IMR-90 (cell line): ENCODE results near the gene KCNH2. TPM values are rescaled to one million over a fixed set of nuclear protein-coding genes. Genes with fewer than 3 reads are reported as not detected.
A peak's percentile ranks its signal among the peaks of the same experiment; 100 is the strongest.

Source experiments
- ATAC-seq: fragments of 200-7000 bp; cut with Tn5 transposase; 2 replicates; pipeline ENCODE4 v1.9.1; 2020; ENCODE audit warnings: low read depth, mild to moderate bottlenecking, moderate library complexity
- BruUV-seq: library from RNA; stranded (reverse); fragments of 400-500 nt; replicated peaks from 2 replicates; lab custom pipeline; 2021; lab: Mats Ljungman, UMichigan
- CTCF ChIA-PET: fragments of 300-600 bp; formaldehyde crosslinking; extraction: SDS; loops from one replicate; lab custom pipeline; 2021; ENCODE audit warnings: antibody characterized with exemption; lab: Yijun Ruan, JAX
- POLR2A ChIA-PET: fragments of 300-600 bp; sonication (Branson Sonifier 250); formaldehyde crosslinking; loops from one replicate; lab custom pipeline; 2022; ENCODE audit warnings: antibody characterized with exemption; ENCODE audit not compliant: unreplicated experiment; lab: Charles Lee
- DNase-seq: peaks from one replicate; pipeline ENCODE4 v3.0.0; 2013
- H2AFZ ChIP-seq: replicated peaks from 2 replicates; pipeline ENCODE3; 2013; ENCODE audit warnings: low read length, mild to moderate bottlenecking; ENCODE audit not compliant: poor library complexity
- H2AK5ac ChIP-seq: 2 replicates; pipeline ENCODE4 v1.6.1; 2013; ENCODE audit warnings: low read depth, low read length, inconsistent platforms
- H2AK9ac ChIP-seq: replicated peaks from 2 replicates; pipeline ENCODE3; 2013; ENCODE audit warnings: mild to moderate bottlenecking, low read depth, low read length, moderate library complexity; ENCODE audit not compliant: poor library complexity
- H2BK120ac ChIP-seq: 2 replicates; pipeline ENCODE4 v1.6.1; 2013; ENCODE audit warnings: low read depth, low read length, inconsistent platforms
- H2BK15ac ChIP-seq: 3 replicates; pipeline ENCODE4 v1.6.1; 2013; ENCODE audit warnings: low read depth, low read length, inconsistent platforms
- H2BK20ac ChIP-seq: 2 replicates; pipeline ENCODE4 v1.6.1; 2013; ENCODE audit warnings: low read depth, mild to moderate bottlenecking, inconsistent platforms, low read length, moderate library complexity
- H2BK5ac ChIP-seq: 2 replicates; pipeline ENCODE4 v1.6.1; 2013; ENCODE audit warnings: mild to moderate bottlenecking, low read depth, low read length, inconsistent platforms; ENCODE audit not compliant: poor library complexity, severe bottlenecking
- H3K14ac ChIP-seq: replicated peaks from 2 replicates; pipeline ENCODE4 v1.6.1; 2013; ENCODE audit warnings: low read depth, low read length, inconsistent platforms
- H3K18ac ChIP-seq: 2 replicates; pipeline ENCODE4 v1.6.1; 2013; ENCODE audit warnings: low read depth, low read length, control low read depth
- H3K23ac ChIP-seq: 2 replicates; pipeline ENCODE4 v1.6.1; 2013; ENCODE audit warnings: low read depth, low read length, inconsistent platforms
- H3K27ac ChIP-seq: 2 replicates; pipeline ENCODE4 v1.5.1; 2013; ENCODE audit warnings: mild to moderate bottlenecking, control low read depth, low read length; ENCODE audit not compliant: insufficient read depth
- H3K27me3 ChIP-seq: 2 replicates; pipeline ENCODE4 v1.6.1; 2013; ENCODE audit warnings: low read length; ENCODE audit not compliant: control insufficient read depth, insufficient read depth
- H3K36me3 ChIP-seq: 2 replicates; pipeline ENCODE4 v1.6.1; 2013; ENCODE audit warnings: low read length, mixed read lengths; ENCODE audit not compliant: control insufficient read depth, insufficient read depth
- H3K4ac ChIP-seq: 2 replicates; pipeline ENCODE4 v1.6.1; 2013; ENCODE audit warnings: low read depth, low read length, inconsistent platforms
- H3K4me1 ChIP-seq: 2 replicates; pipeline ENCODE4 v1.6.1; 2013; ENCODE audit warnings: low read length, mixed read lengths; ENCODE audit not compliant: control insufficient read depth, insufficient read depth
- H3K4me2 ChIP-seq: 2 replicates; pipeline ENCODE4 v1.6.1; 2013; ENCODE audit warnings: low read depth, mild to moderate bottlenecking, control low read depth, low read length, moderate library complexity
- H3K4me3 ChIP-seq: 2 replicates; pipeline ENCODE4 v1.5.1; 2013; ENCODE audit warnings: low read depth, mild to moderate bottlenecking, control low read depth, low read length, moderate library complexity; ENCODE audit not compliant: insufficient read depth
- H3K56ac ChIP-seq: 2 replicates; pipeline ENCODE4 v1.6.1; 2013; ENCODE audit warnings: low read length, inconsistent platforms; ENCODE audit not compliant: insufficient read depth; ENCODE audit errors: extremely low read depth
- H3K79me1 ChIP-seq, 2 experiments: 2 replicates each; pipeline ENCODE4 v1.6.1; 2013; ENCODE audit warnings: low read length in 2 of 2, inconsistent platforms in 1 of 2, low read depth in 1 of 2
- H3K9ac ChIP-seq: 2 replicates; pipeline ENCODE4 v1.6.1; 2013; ENCODE audit warnings: low read depth, low read length, control low read depth
- H3K9me1 ChIP-seq: 2 replicates; pipeline ENCODE4 v1.6.1; 2013; ENCODE audit warnings: low read length, inconsistent platforms; ENCODE audit not compliant: insufficient read depth
- H3K9me3 ChIP-seq: 2 replicates; pipeline ENCODE4 v1.6.1; 2013; ENCODE audit warnings: low read length; ENCODE audit not compliant: control insufficient read depth, insufficient read depth
- H4K20me1 ChIP-seq: 2 replicates; pipeline ENCODE4 v1.6.1; 2013; ENCODE audit warnings: low read length, inconsistent platforms; ENCODE audit not compliant: insufficient read depth
- H4K5ac ChIP-seq: 2 replicates; pipeline ENCODE4 v1.6.1; 2013; ENCODE audit warnings: mild to moderate bottlenecking, low read depth, low read length, control low read depth
- H4K8ac ChIP-seq, 2 experiments: 2 replicates each; pipeline ENCODE4 v1.6.1; 2013; ENCODE audit warnings: low read depth in 2 of 2, low read length in 2 of 2, control low read depth in 1 of 2, inconsistent platforms in 1 of 2
- H4K91ac ChIP-seq: 2 replicates; pipeline ENCODE4 v1.6.1; 2013; ENCODE audit warnings: low read depth, low read length, inconsistent platforms; ENCODE audit not compliant: insufficient read depth
- BHLHE40 ChIP-seq: fragments of 150-350 bp; IDR thresholded peaks from 2 replicates; pipeline ENCODE4 v1.6.1; 2016; ENCODE audit warnings: mild to moderate bottlenecking, low read depth, low read length
- CEBPB ChIP-seq: IDR thresholded peaks from 2 replicates; pipeline ENCODE4 v1.6.1; 2012; ENCODE audit warnings: low read depth, low read length, improper control_type of control experiment
- CHD1 ChIP-seq: IDR thresholded peaks from 2 replicates; pipeline ENCODE4 v1.6.1; 2012; ENCODE audit warnings: low read depth, low read length, improper control_type of control experiment
- FOS ChIP-seq: fragments of 150-350 bp; IDR thresholded peaks from 2 replicates; pipeline ENCODE4 v1.6.1; 2016; ENCODE audit warnings: low read depth, low read length
- MAFK ChIP-seq: IDR thresholded peaks from 2 replicates; pipeline ENCODE4 v1.6.1; 2012; ENCODE audit warnings: low read depth, low read length, improper control_type of control experiment
- MAZ ChIP-seq: IDR thresholded peaks from 2 replicates; pipeline ENCODE4 v1.6.1; 2012; ENCODE audit warnings: low read depth, mild to moderate bottlenecking, low read length, improper control_type of control experiment, moderate library complexity, borderline replicate concordance
- MXI1 ChIP-seq: IDR thresholded peaks from 2 replicates; pipeline ENCODE4 v1.6.1; 2012; ENCODE audit warnings: low read depth, mild to moderate bottlenecking, low read length, moderate library complexity, borderline replicate concordance
- NFE2L2 ChIP-seq: fragments of 150-350 bp; IDR thresholded peaks from 2 replicates; pipeline ENCODE4 v1.6.1; 2016; ENCODE audit warnings: low read depth, mild to moderate bottlenecking, low read length
- POLR2A ChIP-seq: IDR thresholded peaks from 2 replicates; pipeline ENCODE4 v1.6.1; 2012; ENCODE audit warnings: mild to moderate bottlenecking, low read depth, low read length
- RAD21 ChIP-seq: IDR thresholded peaks from 2 replicates; pipeline ENCODE4 v1.6.1; 2012; ENCODE audit warnings: low read length, improper control_type of control experiment
- RCOR1 ChIP-seq: IDR thresholded peaks from 2 replicates; pipeline ENCODE4 v1.6.1; 2012; ENCODE audit warnings: mild to moderate bottlenecking, low read length, improper control_type of control experiment; ENCODE audit not compliant: insufficient replicate concordance
- RFX5 ChIP-seq: IDR thresholded peaks from 2 replicates; pipeline ENCODE4 v1.8.0; 2012; ENCODE audit warnings: low read depth, mild to moderate bottlenecking, low read length, moderate library complexity
- SMC3 ChIP-seq: fragments of 150-350 bp; IDR thresholded peaks from 2 replicates; pipeline ENCODE4 v1.6.1; 2016; ENCODE audit warnings: low read depth, mild to moderate bottlenecking, antibody characterized with exemption, low read length, moderate library complexity
- USF2 ChIP-seq: fragments of 150-350 bp; IDR thresholded peaks from 2 replicates; pipeline ENCODE4 v1.6.1; 2017; ENCODE audit warnings: mild to moderate bottlenecking, antibody characterized with exemption, low read length, low read depth
- WGBS, 2 experiments: methylation state at CpG; one replicate each; pipeline versions ENCODE4 v1.1.5 to v1.1.7; 2013; ENCODE audit warnings: missing lambda C conversion rate in 2 of 2; ENCODE audit not compliant: insufficient read length in 1 of 2; ENCODE audit errors: extremely low coverage in 2 of 2; 5-methylcytosine and 5-hydroxymethylcytosine counted together
- dilution Hi-C: fragments of 300-500 bp; cut with HindIII; formaldehyde crosslinking; loops from one replicate; pipeline ENCODE4 v1.14.3; 2018; ENCODE audit warnings: low sequenced_read_pairs; ENCODE audit not compliant: unreplicated experiment
- in situ Hi-C: fragments of 300-500 bp; cut with MboI; formaldehyde crosslinking; loops from 3 replicates; pipeline ENCODE4 v1.14.3; 2019; ENCODE audit warnings: low sequenced_read_pairs, inconsistent platforms, mixed read lengths
- intact Hi-C: fragments of 100-400 bp; cut with micrococcal nuclease; formaldehyde crosslinking; loops from 2 replicates; pipeline ENCODE4 v1.10.0; 2022
- polyA plus RNA-seq, 3 experiments: library from polyadenylated mRNA; depleted of rRNA; stranded (reverse); fragments of >200 nt; gene quantifications; 2 replicates each; pipeline ENCODE4 v1.2.3, GENCODE V29; 2012; ENCODE audit warnings: low replicate concordance in 1 of 3
- total RNA-seq: library from RNA; depleted of rRNA; stranded (reverse); fragments of >200 nt; gene quantifications from 2 replicates; pipeline ENCODE4 v1.2.3, GENCODE V29; 2012
- TF ChIP-seq, protein P1 (sequence below): fragments of 150-350 bp; IDR thresholded peaks from 2 replicates; pipeline ENCODE4 v1.6.1; 2016; ENCODE audit warnings: low read depth, mild to moderate bottlenecking, low read length, moderate library complexity, borderline replicate concordance
- TF ChIP-seq, protein P2 (sequence below): conservative IDR thresholded peaks from 2 replicates; pipeline ENCODE4 v1.5.1; 2012; ENCODE audit warnings: mild to moderate bottlenecking, low read depth, low read length, improper control_type of control experiment

The KCNH2 gene
- total and polyA plus RNA-seq, 2 of the 4 experiments (the other 2 are of a cell fraction), result 0.90 to 2.1 TPM

DNA sequence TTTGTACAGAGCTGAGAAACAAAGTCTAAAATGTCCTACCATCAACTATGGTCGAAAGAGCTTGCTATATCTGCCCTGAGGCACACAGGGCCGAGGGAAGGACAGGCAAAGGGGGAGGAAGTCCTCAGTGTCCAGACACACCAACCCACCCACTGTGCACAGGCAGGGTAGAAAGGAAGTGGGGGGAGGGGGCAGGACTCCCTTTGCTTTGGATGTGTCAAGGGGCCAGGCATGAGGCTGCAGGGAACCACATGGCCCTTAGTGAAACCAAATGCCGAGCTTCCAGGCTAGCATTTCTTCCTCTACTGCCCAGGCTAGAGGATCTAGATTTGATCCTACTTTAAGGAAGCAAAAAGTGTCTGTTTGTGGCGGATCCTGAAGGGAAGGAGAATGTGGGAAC is 28.6 kb downstream of the KCNH2 start:
- no peak for TF ChIP-seq SMC3
- TF ChIP-seq RAD21, result no peak
- TF ChIP-seq, protein P1, sequence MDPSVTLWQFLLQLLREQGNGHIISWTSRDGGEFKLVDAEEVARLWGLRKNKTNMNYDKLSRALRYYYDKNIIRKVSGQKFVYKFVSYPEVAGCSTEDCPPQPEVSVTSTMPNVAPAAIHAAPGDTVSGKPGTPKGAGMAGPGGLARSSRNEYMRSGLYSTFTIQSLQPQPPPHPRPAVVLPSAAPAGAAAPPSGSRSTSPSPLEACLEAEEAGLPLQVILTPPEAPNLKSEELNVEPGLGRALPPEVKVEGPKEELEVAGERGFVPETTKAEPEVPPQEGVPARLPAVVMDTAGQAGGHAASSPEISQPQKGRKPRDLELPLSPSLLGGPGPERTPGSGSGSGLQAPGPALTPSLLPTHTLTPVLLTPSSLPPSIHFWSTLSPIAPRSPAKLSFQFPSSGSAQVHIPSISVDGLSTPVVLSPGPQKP, result no peak
- TF ChIP-seq, protein P2, sequence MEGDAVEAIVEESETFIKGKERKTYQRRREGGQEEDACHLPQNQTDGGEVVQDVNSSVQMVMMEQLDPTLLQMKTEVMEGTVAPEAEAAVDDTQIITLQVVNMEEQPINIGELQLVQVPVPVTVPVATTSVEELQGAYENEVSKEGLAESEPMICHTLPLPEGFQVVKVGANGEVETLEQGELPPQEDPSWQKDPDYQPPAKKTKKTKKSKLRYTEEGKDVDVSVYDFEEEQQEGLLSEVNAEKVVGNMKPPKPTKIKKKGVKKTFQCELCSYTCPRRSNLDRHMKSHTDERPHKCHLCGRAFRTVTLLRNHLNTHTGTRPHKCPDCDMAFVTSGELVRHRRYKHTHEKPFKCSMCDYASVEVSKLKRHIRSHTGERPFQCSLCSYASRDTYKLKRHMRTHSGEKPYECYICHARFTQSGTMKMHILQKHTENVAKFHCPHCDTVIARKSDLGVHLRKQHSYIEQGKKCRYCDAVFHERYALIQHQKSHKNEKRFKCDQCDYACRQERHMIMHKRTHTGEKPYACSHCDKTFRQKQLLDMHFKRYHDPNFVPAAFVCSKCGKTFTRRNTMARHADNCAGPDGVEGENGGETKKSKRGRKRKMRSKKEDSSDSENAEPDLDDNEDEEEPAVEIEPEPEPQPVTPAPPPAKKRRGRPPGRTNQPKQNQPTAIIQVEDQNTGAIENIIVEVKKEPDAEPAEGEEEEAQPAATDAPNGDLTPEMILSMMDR, result no peak
- TF ChIP-seq BHLHE40, result no peak
- TF ChIP-seq POLR2A, result no peak
- no peak for TF ChIP-seq FOS
- TF ChIP-seq MAFK, result no peak
- no peak for TF ChIP-seq CHD1
- TF ChIP-seq NFE2L2, result no peak
- no peak for TF ChIP-seq MXI1
- no peak for TF ChIP-seq RFX5
- TF ChIP-seq USF2, result no peak
- no peak for TF ChIP-seq MAZ
- no peak for TF ChIP-seq RCOR1
- no peak for TF ChIP-seq CEBPB
- Histone ChIP-seq H2BK5ac (no peak overlapping the region), H3K14ac (no peak overlapping the region), H3K23ac (no peak overlapping the region), H3K9ac (no peak overlapping the region), H3K79me1 (no peaks in the 10 kb centered on the region), H3K9me1 (no peaks in the 10 kb centered on the region), H3K36me3 (peaks cover 12% of the 10 kb centered on the region; the same call in 1 of the 2 replicates), H3K27me3 (no peaks in the 10 kb centered on the region), H2BK20ac (no peak overlapping the region), H2BK120ac (no peak overlapping the region), H3K9me3 (no peaks in the 10 kb centered on the region), H3K27ac (no peak overlapping the region), H2BK15ac (no peak overlapping the region), H2AFZ (no peak overlapping the region), H2AK5ac (no peak overlapping the region), H4K5ac (no peak overlapping the region), H4K8ac (no peak overlapping the region), H3K4ac (no peak overlapping the region), H3K4me2 (no peak overlapping the region), H3K18ac (no peak overlapping the region), H3K4me1 (peaks cover 3% of the 10 kb centered on the region; the same call in 1 of the 2 replicates), H2AK9ac (no peak overlapping the region), H4K91ac (no peak overlapping the region), H4K20me1 (no peaks in the 10 kb centered on the region; the same call in 1 of the 2 replicates), H3K4me3 (no peak overlapping the region), H3K56ac (no peak overlapping the region)
- ChIA-PET POLR2A (no interaction called here), CTCF (interaction anchor here (0.6 kb wide), 1 partner anchor 658 kb away, joined by 3 read pairs; no protein-coding TSS in a partner anchor)
- in situ Hi-C loops, result no loop called here
- DNase-seq, result no peak
- no CpG with 5 or more reads among the region's 4 CpGs for WGBS, 2 experiments
- no TSS peak for BruUV-seq
- intact Hi-C loops, result no loop called here
- dilution Hi-C loops, result no loop called here
- ATAC-seq, result peak; percentile 48
